ENCODE data around the gene ZBTB7C.

DNA sequence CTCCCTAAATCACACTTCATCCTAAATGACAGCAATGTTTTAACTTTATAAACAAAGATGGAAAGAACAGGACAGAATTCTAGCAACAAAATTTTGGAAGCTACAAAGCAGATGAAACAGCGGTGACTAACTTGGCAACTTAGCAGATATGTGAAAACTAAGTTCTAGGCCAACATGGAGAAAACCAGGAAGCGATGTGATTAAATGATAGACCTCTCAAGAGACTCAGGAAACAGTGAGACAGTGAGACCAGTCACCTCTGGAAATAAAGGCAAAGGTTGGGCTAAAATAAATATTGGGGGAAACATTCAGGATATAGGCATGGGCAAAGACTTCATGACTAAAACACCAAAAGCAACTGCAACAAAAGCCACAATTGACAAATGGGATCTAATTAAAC is 24.4 kb upstream of the ZBTB7C start:
- no peak for TF ChIP-seq ZNF626 (tag by site-specific recombination; IDR thresholded peaks at IDR 0.05)
- TF ChIP-seq, protein P1, sequence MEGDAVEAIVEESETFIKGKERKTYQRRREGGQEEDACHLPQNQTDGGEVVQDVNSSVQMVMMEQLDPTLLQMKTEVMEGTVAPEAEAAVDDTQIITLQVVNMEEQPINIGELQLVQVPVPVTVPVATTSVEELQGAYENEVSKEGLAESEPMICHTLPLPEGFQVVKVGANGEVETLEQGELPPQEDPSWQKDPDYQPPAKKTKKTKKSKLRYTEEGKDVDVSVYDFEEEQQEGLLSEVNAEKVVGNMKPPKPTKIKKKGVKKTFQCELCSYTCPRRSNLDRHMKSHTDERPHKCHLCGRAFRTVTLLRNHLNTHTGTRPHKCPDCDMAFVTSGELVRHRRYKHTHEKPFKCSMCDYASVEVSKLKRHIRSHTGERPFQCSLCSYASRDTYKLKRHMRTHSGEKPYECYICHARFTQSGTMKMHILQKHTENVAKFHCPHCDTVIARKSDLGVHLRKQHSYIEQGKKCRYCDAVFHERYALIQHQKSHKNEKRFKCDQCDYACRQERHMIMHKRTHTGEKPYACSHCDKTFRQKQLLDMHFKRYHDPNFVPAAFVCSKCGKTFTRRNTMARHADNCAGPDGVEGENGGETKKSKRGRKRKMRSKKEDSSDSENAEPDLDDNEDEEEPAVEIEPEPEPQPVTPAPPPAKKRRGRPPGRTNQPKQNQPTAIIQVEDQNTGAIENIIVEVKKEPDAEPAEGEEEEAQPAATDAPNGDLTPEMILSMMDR (tag by site-specific recombination; IDR thresholded peaks at IDR 0.05): no peak
- no peak for TF ChIP-seq ZNF561 (tag by site-specific recombination; IDR thresholded peaks at IDR 0.05; ENCODE audit: borderline replicate concordance)
- no peak for TF ChIP-seq SP2 (tag by site-specific recombination; IDR thresholded peaks at IDR 0.05)
- no peak for TF ChIP-seq YY1 (tag by site-specific recombination; IDR thresholded peaks at IDR 0.05)
- no peak for TF ChIP-seq ZNF391 (tag by site-specific recombination; IDR thresholded peaks at IDR 0.05; ENCODE audit: borderline replicate concordance, low read depth)
- TF ChIP-seq ZNF184 (tag by site-specific recombination; IDR thresholded peaks at IDR 0.05): no peak
- TF ChIP-seq, protein P2, sequence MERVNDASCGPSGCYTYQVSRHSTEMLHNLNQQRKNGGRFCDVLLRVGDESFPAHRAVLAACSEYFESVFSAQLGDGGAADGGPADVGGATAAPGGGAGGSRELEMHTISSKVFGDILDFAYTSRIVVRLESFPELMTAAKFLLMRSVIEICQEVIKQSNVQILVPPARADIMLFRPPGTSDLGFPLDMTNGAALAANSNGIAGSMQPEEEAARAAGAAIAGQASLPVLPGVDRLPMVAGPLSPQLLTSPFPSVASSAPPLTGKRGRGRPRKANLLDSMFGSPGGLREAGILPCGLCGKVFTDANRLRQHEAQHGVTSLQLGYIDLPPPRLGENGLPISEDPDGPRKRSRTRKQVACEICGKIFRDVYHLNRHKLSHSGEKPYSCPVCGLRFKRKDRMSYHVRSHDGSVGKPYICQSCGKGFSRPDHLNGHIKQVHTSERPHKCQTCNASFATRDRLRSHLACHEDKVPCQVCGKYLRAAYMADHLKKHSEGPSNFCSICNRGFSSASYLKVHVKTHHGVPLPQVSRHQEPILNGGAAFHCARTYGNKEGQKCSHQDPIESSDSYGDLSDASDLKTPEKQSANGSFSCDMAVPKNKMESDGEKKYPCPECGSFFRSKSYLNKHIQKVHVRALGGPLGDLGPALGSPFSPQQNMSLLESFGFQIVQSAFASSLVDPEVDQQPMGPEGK (tag by site-specific recombination; IDR thresholded peaks at IDR 0.05): no peak
